HepG2 (cell line): Measurements from ENCODE around the gene THOP1. TPM values are rescaled to one million over a fixed set of nuclear protein-coding genes. Genes with fewer than 3 reads are reported as not detected.

Experiments
- FIP1L1 ChIP-seq: fragments of 200-400 bp; formaldehyde crosslinking; IDR thresholded peaks from 2 replicates; pipeline ENCODE4 v1.6.1; 2018; ENCODE audit warnings: low read depth, mild to moderate bottlenecking, low read length, moderate library complexity, borderline replicate concordance; ENCODE audit not compliant: insufficient read depth
- HMG20A ChIP-seq: IDR thresholded peaks from 2 replicates; pipeline ENCODE4 v1.6.1; 2016; ENCODE audit warnings: borderline replicate concordance
- ISX ChIP-seq: sonication (generic); formaldehyde crosslinking; conservative IDR thresholded peaks from 2 replicates; pipeline ENCODE4 v1.5.0; 2020; ENCODE audit warnings: missing genetic modification reagents
- KDM4B ChIP-seq: sonication (generic); formaldehyde crosslinking; IDR thresholded peaks from 2 replicates; pipeline ENCODE4 v1.4.0; 2020; ENCODE audit warnings: missing genetic modification reagents
- PCBP1 ChIP-seq: fragments of 200-400 bp; formaldehyde crosslinking; IDR thresholded peaks from 2 replicates; pipeline ENCODE4 v1.6.1; 2017; ENCODE audit warnings: mild to moderate bottlenecking, low read depth, low read length, borderline replicate concordance
- PHF5A ChIP-seq: IDR thresholded peaks from one replicate; pipeline ENCODE4 v1.6.1; 2018; ENCODE audit warnings: low read depth, missing genetic modification reagents; ENCODE audit not compliant: unreplicated experiment
- PITX1 ChIP-seq: sonication (generic); formaldehyde crosslinking; IDR thresholded peaks from 2 replicates; pipeline ENCODE4 v1.5.1; 2020; ENCODE audit warnings: mild to moderate bottlenecking, missing genetic modification reagents
- SOX6 ChIP-seq, 2 experiments: fragments of 450-650 bp in 1 of 2; sonication (generic) in 1 of 2; formaldehyde crosslinking in 1 of 2; IDR thresholded peaks; 2 replicates each; pipeline versions ENCODE4 v1.4.0 to v1.6.1; 2017 to 2020; ENCODE audit warnings: antibody characterized with exemption in 1 of 2, mild to moderate bottlenecking in 1 of 2, missing genetic modification reagents in 1 of 2
- ZBTB7A ChIP-seq: sonication (generic); formaldehyde crosslinking; IDR thresholded peaks from 2 replicates; pipeline ENCODE4 v1.8.0; 2022; ENCODE audit warnings: mild to moderate bottlenecking, missing genetic modification reagents
- ZNF101 ChIP-seq: sonication (generic); formaldehyde crosslinking; IDR thresholded peaks from 2 replicates; pipeline ENCODE4 v1.4.0; 2020; ENCODE audit warnings: mild to moderate bottlenecking, low read depth, missing genetic modification reagents, borderline replicate concordance
- ZNF24 ChIP-seq: fragments of 450-650 bp; IDR thresholded peaks from 2 replicates; pipeline ENCODE4 v1.6.1; 2017; ENCODE audit warnings: antibody characterized with exemption, mild to moderate bottlenecking
- ZNF296 ChIP-seq: sonication (generic); formaldehyde crosslinking; conservative IDR thresholded peaks from 2 replicates; pipeline ENCODE4 v1.5.0; 2020; ENCODE audit warnings: mild to moderate bottlenecking, missing genetic modification reagents
- ZNF382 ChIP-seq: sonication (generic); formaldehyde crosslinking; IDR thresholded peaks from 2 replicates; pipeline ENCODE4 v1.5.0; 2020; ENCODE audit warnings: missing genetic modification reagents, mild to moderate bottlenecking, borderline replicate concordance
- polyA plus RNA-seq, 8 experiments: library from polyadenylated mRNA; depleted of rRNA in 3 of 8; stranded (reverse) in 7 of 8; unstranded in 1 of 8; fragments of >200 nt; fragmentation: Illumina TruSeq in 4 of 8; extraction: Trizol in 4 of 8; gene quantifications; 2 replicates each; pipeline versions ENCODE4 v1.2.1 to v1.2.3, GENCODE V29; 2011 to 2016; ENCODE audit warnings: low read depth in 4 of 8, missing spikeins in 1 of 8, mixed read lengths in 1 of 8; ENCODE audit not compliant: insufficient read depth in 1 of 8
- total RNA-seq, 5 experiments: library from RNA; depleted of rRNA; stranded (reverse); fragments of >200 nt; fragmentation: Illumina TruSeq; extraction: Trizol; gene quantifications; 2 replicates each; pipeline ENCODE4 v1.2.3, GENCODE V29; 2016; ENCODE audit warnings: low read depth in 1 of 5
- TF ChIP-seq, protein P1 (sequence below): sonication (generic); formaldehyde crosslinking; IDR thresholded peaks from 2 replicates; pipeline ENCODE4 v1.4.0; 2020; ENCODE audit warnings: missing genetic modification reagents, borderline replicate concordance
- TF ChIP-seq, protein P2 (sequence below): IDR thresholded peaks from 2 replicates; pipeline ENCODE4 v1.6.1; 2016; ENCODE audit warnings: low read depth, control low read depth
- TF ChIP-seq, protein P3 (sequence below): sonication (generic); formaldehyde crosslinking; IDR thresholded peaks from 2 replicates; pipeline ENCODE4 v1.5.0; 2020; ENCODE audit warnings: mild to moderate bottlenecking, missing genetic modification reagents
- TF ChIP-seq, protein P4 (sequence below): sonication (generic); formaldehyde crosslinking; IDR thresholded peaks from 2 replicates; pipeline ENCODE4 v1.4.0; 2020; ENCODE audit warnings: mild to moderate bottlenecking, missing genetic modification reagents
- TF ChIP-seq, protein P5 (sequence below): IDR thresholded peaks from 2 replicates; pipeline ENCODE4 v1.6.1; 2016; ENCODE audit warnings: missing genetic modification reagents, missing compliant biosample characterization

The THOP1 gene
- total and polyA plus RNA-seq, 2 of the 13 experiments (the other 11 are each of a cell fraction or from before 2014, with no cell fraction given): 74.4 to 116 TPM

DNA sequence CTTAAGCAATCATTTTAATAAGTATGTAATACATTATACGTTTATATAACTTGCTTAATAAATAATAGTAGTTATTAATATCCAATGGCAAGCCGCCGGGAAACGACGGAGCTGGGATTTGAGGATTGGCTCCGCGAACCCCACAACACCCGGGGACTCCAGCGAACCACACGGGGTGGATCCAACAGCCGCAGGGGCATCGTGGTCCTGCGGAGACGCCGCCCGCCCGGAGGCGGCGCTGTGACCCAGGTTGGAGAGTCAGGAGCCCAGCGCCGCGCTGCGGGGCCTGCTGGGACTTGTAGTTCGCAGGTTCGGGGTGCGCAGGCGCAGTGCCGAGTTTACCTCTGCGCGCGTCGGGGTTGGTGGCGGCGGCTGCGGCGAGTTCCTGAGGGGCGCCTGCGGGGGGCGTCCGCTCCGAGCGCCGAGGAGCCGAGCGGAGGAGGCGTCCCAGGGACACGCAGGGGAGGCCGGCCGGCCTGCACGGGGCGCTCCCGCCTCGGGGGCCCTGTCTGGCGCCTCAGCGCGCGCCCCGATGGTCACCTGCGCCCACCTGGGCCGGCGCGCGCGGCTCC lies 34.3 kb downstream of the THOP1 start, which contains the start of gene ZNF554 (continued):
- TF ChIP-seq, protein P1, sequence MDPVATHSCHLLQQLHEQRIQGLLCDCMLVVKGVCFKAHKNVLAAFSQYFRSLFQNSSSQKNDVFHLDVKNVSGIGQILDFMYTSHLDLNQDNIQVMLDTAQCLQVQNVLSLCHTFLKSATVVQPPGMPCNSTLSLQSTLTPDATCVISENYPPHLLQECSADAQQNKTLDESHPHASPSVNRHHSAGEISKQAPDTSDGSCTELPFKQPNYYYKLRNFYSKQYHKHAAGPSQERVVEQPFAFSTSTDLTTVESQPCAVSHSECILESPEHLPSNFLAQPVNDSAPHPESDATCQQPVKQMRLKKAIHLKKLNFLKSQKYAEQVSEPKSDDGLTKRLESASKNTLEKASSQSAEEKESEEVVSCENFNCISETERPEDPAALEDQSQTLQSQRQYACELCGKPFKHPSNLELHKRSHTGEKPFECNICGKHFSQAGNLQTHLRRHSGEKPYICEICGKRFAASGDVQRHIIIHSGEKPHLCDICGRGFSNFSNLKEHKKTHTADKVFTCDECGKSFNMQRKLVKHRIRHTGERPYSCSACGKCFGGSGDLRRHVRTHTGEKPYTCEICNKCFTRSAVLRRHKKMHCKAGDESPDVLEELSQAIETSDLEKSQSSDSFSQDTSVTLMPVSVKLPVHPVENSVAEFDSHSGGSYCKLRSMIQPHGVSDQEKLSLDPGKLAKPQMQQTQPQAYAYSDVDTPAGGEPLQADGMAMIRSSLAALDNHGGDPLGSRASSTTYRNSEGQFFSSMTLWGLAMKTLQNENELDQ (CRISPR knock-in tag): no peak
- TF ChIP-seq FIP1L1 (no peak; the same call in 1 of the 2 replicates), PITX1 (CRISPR knock-in tag) (peak; percentile 50; the same call in 1 of the 2 replicates), KDM4B (CRISPR knock-in tag) (peak; percentile 79; the same call in 1 of the 2 replicates), ZNF24 (no peak), ZNF101 (CRISPR knock-in tag) (no peak), HMG20A (CRISPR knock-in tag) (no peak), ZBTB7A (CRISPR knock-in tag) (no peak), PCBP1 (0 out of 2 replicates have a peak, but pooled peaks have one; percentile 27), SOX6 (IDR thresholded peaks at IDR 0.05) (no peak), SOX6 (CRISPR knock-in tag; IDR thresholded peaks at IDR 0.05) (peak; percentile 80), ISX (CRISPR knock-in tag) (no peak), PHF5A (CRISPR knock-in tag) (peak; percentile 96), ZNF382 (CRISPR knock-in tag) (no peak), ZNF296 (CRISPR knock-in tag) (no peak)
- TF ChIP-seq, protein P2, sequence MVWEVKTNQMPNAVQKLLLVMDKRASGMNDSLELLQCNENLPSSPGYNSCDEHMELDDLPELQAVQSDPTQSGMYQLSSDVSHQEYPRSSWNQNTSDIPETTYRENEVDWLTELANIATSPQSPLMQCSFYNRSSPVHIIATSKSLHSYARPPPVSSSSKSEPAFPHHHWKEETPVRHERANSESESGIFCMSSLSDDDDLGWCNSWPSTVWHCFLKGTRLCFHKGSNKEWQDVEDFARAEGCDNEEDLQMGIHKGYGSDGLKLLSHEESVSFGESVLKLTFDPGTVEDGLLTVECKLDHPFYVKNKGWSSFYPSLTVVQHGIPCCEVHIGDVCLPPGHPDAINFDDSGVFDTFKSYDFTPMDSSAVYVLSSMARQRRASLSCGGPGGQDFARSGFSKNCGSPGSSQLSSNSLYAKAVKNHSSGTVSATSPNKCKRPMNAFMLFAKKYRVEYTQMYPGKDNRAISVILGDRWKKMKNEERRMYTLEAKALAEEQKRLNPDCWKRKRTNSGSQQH (CRISPR knock-in tag): peak; percentile 59
- TF ChIP-seq, protein P3, sequence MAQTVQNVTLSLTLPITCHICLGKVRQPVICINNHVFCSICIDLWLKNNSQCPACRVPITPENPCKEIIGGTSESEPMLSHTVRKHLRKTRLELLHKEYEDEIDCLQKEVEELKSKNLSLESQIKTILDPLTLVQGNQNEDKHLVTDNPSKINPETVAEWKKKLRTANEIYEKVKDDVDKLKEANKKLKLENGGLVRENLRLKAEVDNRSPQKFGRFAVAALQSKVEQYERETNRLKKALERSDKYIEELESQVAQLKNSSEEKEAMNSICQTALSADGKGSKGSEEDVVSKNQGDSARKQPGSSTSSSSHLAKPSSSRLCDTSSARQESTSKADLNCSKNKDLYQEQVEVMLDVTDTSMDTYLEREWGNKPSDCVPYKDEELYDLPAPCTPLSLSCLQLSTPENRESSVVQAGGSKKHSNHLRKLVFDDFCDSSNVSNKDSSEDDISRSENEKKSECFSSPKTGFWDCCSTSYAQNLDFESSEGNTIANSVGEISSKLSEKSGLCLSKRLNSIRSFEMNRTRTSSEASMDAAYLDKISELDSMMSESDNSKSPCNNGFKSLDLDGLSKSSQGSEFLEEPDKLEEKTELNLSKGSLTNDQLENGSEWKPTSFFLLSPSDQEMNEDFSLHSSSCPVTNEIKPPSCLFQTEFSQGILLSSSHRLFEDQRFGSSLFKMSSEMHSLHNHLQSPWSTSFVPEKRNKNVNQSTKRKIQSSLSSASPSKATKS (CRISPR knock-in tag): no peak; the same call in 1 of the 2 replicates
- TF ChIP-seq, protein P4, sequence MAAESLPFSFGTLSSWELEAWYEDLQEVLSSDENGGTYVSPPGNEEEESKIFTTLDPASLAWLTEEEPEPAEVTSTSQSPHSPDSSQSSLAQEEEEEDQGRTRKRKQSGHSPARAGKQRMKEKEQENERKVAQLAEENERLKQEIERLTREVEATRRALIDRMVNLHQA: no peak
- TF ChIP-seq, protein P5, sequence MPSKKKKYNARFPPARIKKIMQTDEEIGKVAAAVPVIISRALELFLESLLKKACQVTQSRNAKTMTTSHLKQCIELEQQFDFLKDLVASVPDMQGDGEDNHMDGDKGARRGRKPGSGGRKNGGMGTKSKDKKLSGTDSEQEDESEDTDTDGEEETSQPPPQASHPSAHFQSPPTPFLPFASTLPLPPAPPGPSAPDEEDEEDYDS: peak; percentile 49; the same call in 1 of the 2 replicates
